Measurements from ENCODE around the gene TMEM63A. TPM values are rescaled to one million over a fixed set of nuclear protein-coding genes. Genes with fewer than 3 reads are reported as not detected.

TMEM63A gene
- total and polyA plus RNA-seq, 10 donors = 15.0 to 143 (median 109) TPM

- H3K36me3 ChIP-seq = peaks cover 0 to 100% (median 76%) of the 10 kb centered on the region in 6 donors
- H3K9me3 ChIP-seq = no peaks in the 10 kb centered on the region
- peaks cover 0 to 50% (median 19%) of the 10 kb centered on the region in 6 donors for H3K4me1 ChIP-seq
- TF ChIP-seq POLR2AphosphoS5 (IDR thresholded peaks at IDR 0.05) (peak in 1 of 3 donors; percentile 5), CTCF (IDR thresholded peaks at IDR 0.05 in 8 of 11, conservative IDR thresholded peaks at IDR 0.05 in 3 of 11) (no peak)
- H3K27me3 ChIP-seq (replicated peaks in 1 of 7) = no peaks in the 10 kb centered on the region
- H3K27ac ChIP-seq = no peak overlapping the region
- H3K4me3 ChIP-seq = no peak overlapping the region
- DNase-seq = no peak
- 77 to 96% (median 93%) methylated on average over 11 to 13 of the region's 13 CpGs for WGBS, 5 donors
- intact Hi-C loops (cut with DNase I; ENCODE audit: low total_unique reads) = no loop called here
Observed at GRCh38 chr1:225862581-225862950, 19.6 kb downstream of the TMEM63A start.

- Histone ChIP-seq H3K9me3 (no peaks in the 10 kb centered on the region), H3K27ac (peak overlapping the region in 5 of 8 donors; percentile 14 to 51 (median 41)), H3K36me3 (peaks cover 0 to 100% (median 76%) of the 10 kb centered on the region in 6 donors), H3K4me1 (peaks cover 0 to 45% (median 17%) of the 10 kb centered on the region in 6 donors), H3K4me3 (no peak overlapping the region), H3K27me3 (replicated peaks in 1 of 7) (no peaks in the 10 kb centered on the region)
- no peak for DNase-seq
- intact Hi-C loops (cut with DNase I; ENCODE audit: low total_unique reads) = no loop called here
- WGBS, 5 donors = 84 to 95% (median 86%) methylated on average over 10 to 13 of the region's 13 CpGs
- TF ChIP-seq POLR2A (IDR thresholded peaks at IDR 0.05) = no peak
- TF ChIP-seq POLR2AphosphoS5 (IDR thresholded peaks at IDR 0.05) = peak in 1 of 3 donors; percentile 3
- no peak for TF ChIP-seq CTCF (IDR thresholded peaks at IDR 0.05 in 8 of 11, conservative IDR thresholded peaks at IDR 0.05 in 3 of 11)
Observed at GRCh38 chr1:225861834-225862580, 20.2 kb downstream of the TMEM63A start.

GRCh38 chr1:225860876-225861441 is 21.2 kb downstream of the TMEM63A start:
- intact Hi-C loops (cut with DNase I; ENCODE audit: low total_unique reads) = no loop called here
- 74 to 93% (median 83%) methylated on average over 7 of the region's 7 CpGs for WGBS, 5 donors
- Histone ChIP-seq H3K4me1 (peaks cover 0 to 45% (median 12%) of the 10 kb centered on the region in 6 donors), H3K36me3 (peaks cover 0 to 100% (median 77%) of the 10 kb centered on the region in 6 donors), H3K27me3 (replicated peaks in 1 of 7) (no peaks in the 10 kb centered on the region), H3K9me3 (no peaks in the 10 kb centered on the region), H3K27ac (peak overlapping the region in 3 of 8 donors; percentile 14 to 51 (median 51)), H3K4me3 (no peak overlapping the region)
- TF ChIP-seq POLR2AphosphoS5 (IDR thresholded peaks at IDR 0.05) (no peak), CTCF (IDR thresholded peaks at IDR 0.05 in 8 of 11, conservative IDR thresholded peaks at IDR 0.05 in 3 of 11) (no peak), POLR2A (IDR thresholded peaks at IDR 0.05) (no peak)
- DNase-seq = no peak

- Histone ChIP-seq H3K27me3 (replicated peaks in 1 of 7) (no peaks in the 10 kb centered on the region), H3K4me3 (no peak overlapping the region), H3K36me3 (peaks cover under 1 to 100% (median 73%) of the 10 kb centered on the region in 6 donors), H3K4me1 (peaks cover 0 to 45% (median 12%) of the 10 kb centered on the region in 6 donors), H3K27ac (peak overlapping the region in 1 of 8 donors; percentile 51), H3K9me3 (no peaks in the 10 kb centered on the region)
- WGBS, 5 donors = 83 to 97% (median 93%) methylated on average over 5 of the region's 5 CpGs
- DNase-seq = no peak
- no peak for TF ChIP-seq POLR2A (IDR thresholded peaks at IDR 0.05)
- peak in 1 of 3 donors; percentile 45 for TF ChIP-seq POLR2AphosphoS5 (IDR thresholded peaks at IDR 0.05)
- intact Hi-C loops (cut with DNase I; ENCODE audit: low total_unique reads) = no loop called here
Observed at GRCh38 chr1:225860107-225860506, 22.1 kb downstream of the TMEM63A start.

Data from spleen (tissue), 11 donors.